Caco-2 (cell line): ENCODE measurements around the gene CELF5. TPM values are rescaled to one million over a fixed set of nuclear protein-coding genes. Genes with fewer than 3 reads are reported as not detected.

Experiments used
- BruUV-seq: library from RNA; stranded (reverse); fragments of 400-500 nt; replicated peaks from 2 replicates; lab custom pipeline; 2021; lab: Mats Ljungman, UMichigan
- CTCF ChIA-PET: fragments of 300-600 bp; sonication (Branson Sonifier 250); formaldehyde crosslinking; loops from one replicate; lab custom pipeline; 2022; ENCODE audit warnings: antibody characterized with exemption; lab: Charles Lee
- POLR2A ChIA-PET: fragments of 300-600 bp; sonication (Branson Sonifier 250); formaldehyde crosslinking; loops from one replicate; lab custom pipeline; 2022; ENCODE audit warnings: antibody characterized with exemption; lab: Charles Lee
- DNase-seq, 2 experiments: peaks; one replicate each; pipeline versions ENCODE4 v3.0.0 to v3.0.0-alpha.2; 2020 to 2022
- H3K27me3 ChIP-seq: replicated peaks from 2 replicates; pipeline ENCODE4 v1.6.0; 2011; ENCODE audit warnings: low read length; ENCODE audit not compliant: control insufficient read depth, insufficient read depth
- H3K36me3 ChIP-seq: 2 replicates; pipeline ENCODE4 v1.5.1; 2011; ENCODE audit warnings: low read length; ENCODE audit not compliant: control insufficient read depth, insufficient read depth
- H3K4me1 ChIP-seq: fragments of 250-450 bp; sonication (Bioruptor Pico); 2 replicates; pipeline ENCODE4 v1.5.1; 2020; ENCODE audit warnings: mild to moderate bottlenecking
- H3K4me3 ChIP-seq: 2 replicates; pipeline ENCODE4 v1.5.1; 2011; ENCODE audit warnings: low read depth, mild to moderate bottlenecking, control low read depth, low read length
- H3K9me3 ChIP-seq: fragments of 250-450 bp; sonication (Bioruptor Pico); 2 replicates; pipeline ENCODE4 v1.5.1; 2020; ENCODE audit warnings: mild to moderate bottlenecking, moderate library complexity
- H3K27ac Mint-ChIP-seq: one replicate; pipeline ENCODE4 v1.8.0; 2022; ENCODE audit warnings: mixed read lengths; ENCODE audit not compliant: unreplicated experiment
- H3K27me3 Mint-ChIP-seq: one replicate; pipeline ENCODE4 v1.8.0; 2022; ENCODE audit warnings: mixed read lengths; ENCODE audit not compliant: insufficient read depth, unreplicated experiment
- H3K36me3 Mint-ChIP-seq: one replicate; pipeline ENCODE4 v1.8.0; 2022; ENCODE audit warnings: mild to moderate bottlenecking, mixed read lengths; ENCODE audit not compliant: insufficient read depth, unreplicated experiment
- H3K4me1 Mint-ChIP-seq: one replicate; pipeline ENCODE4 v1.8.0; 2022; ENCODE audit warnings: low read depth, mixed read lengths; ENCODE audit not compliant: unreplicated experiment
- H3K4me3 Mint-ChIP-seq: one replicate; pipeline ENCODE4 v1.8.0; 2022; ENCODE audit warnings: mild to moderate bottlenecking, moderate library complexity, mixed read lengths; ENCODE audit not compliant: unreplicated experiment
- H3K9me3 Mint-ChIP-seq: one replicate; pipeline ENCODE4 v1.8.0; 2022; ENCODE audit warnings: mixed read lengths; ENCODE audit not compliant: unreplicated experiment
- intact Hi-C: fragments of 100-400 bp; cut with micrococcal nuclease; formaldehyde crosslinking; loops from one replicate; pipeline ENCODE4 v1.10.0; 2022; ENCODE audit not compliant: unreplicated experiment
- total RNA-seq: library from RNA; stranded (reverse); gene quantifications from 2 replicates; pipeline ENCODE4 v1.2.3, GENCODE V29; 2022
- TF ChIP-seq, protein P1 (sequence below), 2 experiments: fragments of 200-600 bp in 1 of 2; IDR thresholded peaks; 1 replicate in 1 of 2; 2 replicates in 1 of 2; pipeline versions ENCODE4 v1.5.1 to v1.8.0; 2011 to 2022; ENCODE audit warnings: antibody characterized with exemption in 1 of 2, control low read depth in 1 of 2, inconsistent platforms in 1 of 2, low read depth in 1 of 2, low read length in 1 of 2, mild to moderate bottlenecking in 1 of 2, moderate library complexity in 1 of 2; ENCODE audit not compliant: insufficient read depth in 1 of 2, severe bottlenecking in 1 of 2, unreplicated experiment in 1 of 2

Gene CELF5
- total RNA-seq, 1 experiment from 2014 or later = 0.07 TPM

DNA sequence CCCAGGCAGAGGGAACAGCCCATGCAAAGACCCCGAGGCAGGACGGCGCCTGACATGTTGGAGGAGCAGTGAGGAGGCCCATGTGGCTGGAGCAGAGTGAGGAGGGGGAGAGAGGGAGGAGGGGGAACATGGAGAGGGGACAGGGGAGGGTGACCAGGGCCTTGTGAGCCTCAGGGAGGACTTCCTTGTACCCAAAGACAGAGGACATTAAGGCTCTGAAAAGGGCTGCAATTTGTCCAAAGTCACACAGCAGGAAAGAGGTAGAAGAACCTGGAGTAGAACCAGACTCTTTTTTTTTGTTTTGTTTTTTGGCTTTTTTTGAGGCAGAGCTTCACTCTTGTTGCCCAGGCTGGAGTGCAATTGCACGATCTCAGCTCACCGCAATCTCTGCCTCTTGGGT, 67.2 kb downstream of the CELF5 start:
- POLR2A ChIA-PET = no interaction called here
- H3K4me3 Mint-ChIP-seq = no peak overlapping the region
- Histone ChIP-seq H3K9me3 (no peaks in the 10 kb centered on the region), H3K4me1 (no peaks in the 10 kb centered on the region), H3K27me3 (no peaks in the 10 kb centered on the region), H3K36me3 (no peaks in the 10 kb centered on the region), H3K4me3 (no peak overlapping the region)
- H3K9me3 Mint-ChIP-seq = no peaks in the 10 kb centered on the region
- DNase-seq = no peak
- TF ChIP-seq, protein P1, sequence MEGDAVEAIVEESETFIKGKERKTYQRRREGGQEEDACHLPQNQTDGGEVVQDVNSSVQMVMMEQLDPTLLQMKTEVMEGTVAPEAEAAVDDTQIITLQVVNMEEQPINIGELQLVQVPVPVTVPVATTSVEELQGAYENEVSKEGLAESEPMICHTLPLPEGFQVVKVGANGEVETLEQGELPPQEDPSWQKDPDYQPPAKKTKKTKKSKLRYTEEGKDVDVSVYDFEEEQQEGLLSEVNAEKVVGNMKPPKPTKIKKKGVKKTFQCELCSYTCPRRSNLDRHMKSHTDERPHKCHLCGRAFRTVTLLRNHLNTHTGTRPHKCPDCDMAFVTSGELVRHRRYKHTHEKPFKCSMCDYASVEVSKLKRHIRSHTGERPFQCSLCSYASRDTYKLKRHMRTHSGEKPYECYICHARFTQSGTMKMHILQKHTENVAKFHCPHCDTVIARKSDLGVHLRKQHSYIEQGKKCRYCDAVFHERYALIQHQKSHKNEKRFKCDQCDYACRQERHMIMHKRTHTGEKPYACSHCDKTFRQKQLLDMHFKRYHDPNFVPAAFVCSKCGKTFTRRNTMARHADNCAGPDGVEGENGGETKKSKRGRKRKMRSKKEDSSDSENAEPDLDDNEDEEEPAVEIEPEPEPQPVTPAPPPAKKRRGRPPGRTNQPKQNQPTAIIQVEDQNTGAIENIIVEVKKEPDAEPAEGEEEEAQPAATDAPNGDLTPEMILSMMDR (IDR thresholded peaks at IDR 0.05; ENCODE audit: insufficient read depth in 1 of 2, low read depth in 1 of 2, low read length in 1 of 2, severe bottlenecking in 1 of 2, unreplicated experiment in 1 of 2) = no peak
- CTCF ChIA-PET = no interaction called here
- no peaks in the 10 kb centered on the region for H3K27me3 Mint-ChIP-seq
- H3K27ac Mint-ChIP-seq = no peak overlapping the region
- H3K4me1 Mint-ChIP-seq = no peaks in the 10 kb centered on the region
- intact Hi-C loops = no loop called here
- no peaks in the 10 kb centered on the region for H3K36me3 Mint-ChIP-seq
- no TSS peak for BruUV-seq

DNA sequence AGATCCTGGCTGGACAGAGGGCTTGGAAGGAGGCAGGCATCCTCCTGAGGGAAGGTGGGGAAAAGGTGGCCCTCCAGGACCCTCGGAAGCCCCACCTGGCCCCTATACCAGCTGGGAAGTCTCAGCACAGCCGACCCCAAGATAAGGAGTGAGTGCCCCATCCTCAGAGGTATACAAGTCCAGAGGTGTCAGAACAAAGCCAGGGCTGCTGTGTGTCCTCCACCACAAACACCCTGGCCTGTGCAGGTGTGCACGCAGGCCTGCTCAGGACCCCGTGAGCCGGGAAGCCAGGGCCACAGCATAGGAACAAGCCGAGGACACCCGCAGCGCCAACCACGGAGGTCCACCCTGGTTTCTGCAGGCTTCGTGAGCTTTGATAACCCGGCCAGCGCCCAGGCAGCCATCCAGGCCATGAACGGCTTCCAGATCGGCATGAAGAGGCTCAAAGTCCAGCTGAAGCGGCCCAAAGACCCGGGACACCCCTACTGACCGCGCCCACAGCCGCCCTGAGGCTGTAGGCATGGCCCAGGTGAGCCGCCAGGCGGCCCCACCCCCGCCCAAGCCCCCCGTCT, 68.6 kb downstream of the CELF5 start:
- H3K27ac Mint-ChIP-seq = no peak overlapping the region
- CTCF ChIA-PET = no interaction called here

DNA sequence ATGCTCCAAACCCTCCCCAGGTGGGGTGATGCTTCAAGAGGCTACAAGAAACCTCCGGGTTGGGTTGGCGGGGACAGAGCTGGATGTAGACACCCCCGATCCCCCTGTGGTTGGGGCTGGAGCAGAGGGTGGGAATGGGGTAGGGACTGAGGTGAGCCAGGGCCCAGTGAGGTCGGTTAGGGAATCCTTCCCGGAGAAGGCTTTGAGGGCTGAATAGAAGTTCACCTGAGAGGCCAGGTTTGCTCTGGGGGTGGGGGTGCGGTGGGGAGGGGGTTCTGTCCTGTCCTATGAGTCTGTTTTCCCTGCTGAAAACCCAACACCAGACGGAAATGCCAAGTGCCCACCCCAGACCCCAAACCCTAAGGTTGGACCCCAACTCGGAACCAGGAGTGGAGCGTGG, 69.1 kb downstream of the CELF5 start:
- no peaks in the 10 kb centered on the region for H3K36me3 ChIP-seq
- H3K27ac Mint-ChIP-seq = no peak overlapping the region
- H3K27me3 ChIP-seq = no peaks in the 10 kb centered on the region
- H3K9me3 ChIP-seq = no peaks in the 10 kb centered on the region
- no peaks in the 10 kb centered on the region for H3K27me3 Mint-ChIP-seq
- POLR2A ChIA-PET = no interaction called here
- CTCF ChIA-PET = no interaction called here
- no peak overlapping the region for H3K4me3 ChIP-seq
- no peaks in the 10 kb centered on the region for H3K36me3 Mint-ChIP-seq
- no peaks in the 10 kb centered on the region for H3K4me1 Mint-ChIP-seq
- TF ChIP-seq, protein P1 (IDR thresholded peaks at IDR 0.05; ENCODE audit: insufficient read depth in 1 of 2, low read depth in 1 of 2, low read length in 1 of 2, severe bottlenecking in 1 of 2, unreplicated experiment in 1 of 2) = no peak
- H3K4me3 Mint-ChIP-seq = no peak overlapping the region
- DNase-seq = no peak
- BruUV-seq = no TSS peak
- intact Hi-C loops = no loop called here
- no peaks in the 10 kb centered on the region for H3K4me1 ChIP-seq
- no peaks in the 10 kb centered on the region for H3K9me3 Mint-ChIP-seq

More for the DNA sequence above, 68.6 kb downstream of the CELF5 start:
- no peak for DNase-seq
- Mint-ChIP-seq H3K9me3 (no peaks in the 10 kb centered on the region), H3K27me3 (no peaks in the 10 kb centered on the region), H3K4me3 (no peak overlapping the region), H3K4me1 (no peaks in the 10 kb centered on the region), H3K36me3 (no peaks in the 10 kb centered on the region)
- TF ChIP-seq, protein P1 (IDR thresholded peaks at IDR 0.05; ENCODE audit: insufficient read depth in 1 of 2, low read depth in 1 of 2, low read length in 1 of 2, severe bottlenecking in 1 of 2, unreplicated experiment in 1 of 2) = no peak
- Histone ChIP-seq H3K9me3 (no peaks in the 10 kb centered on the region), H3K36me3 (no peaks in the 10 kb centered on the region), H3K4me3 (no peak overlapping the region), H3K27me3 (no peaks in the 10 kb centered on the region), H3K4me1 (no peaks in the 10 kb centered on the region)
- BruUV-seq = no TSS peak
- intact Hi-C loops = no loop called here
- POLR2A ChIA-PET = no interaction called here
